ENCODE data around the gene SMC4. TPM values are rescaled to one million over a fixed set of nuclear protein-coding genes. Genes with fewer than 3 reads are reported as not detected.

Gene SMC4
- total and polyA plus RNA-seq, 2 of the 13 experiments (the other 11 are each of a cell fraction or from before 2014, with no cell fraction given) = 19.2 to 74.3 TPM

- TF ChIP-seq ZBTB26 (CRISPR knock-in tag; IDR thresholded peaks at IDR 0.05; ENCODE audit: borderline replicate concordance) (no peak), POGZ (CRISPR knock-in tag; IDR thresholded peaks at IDR 0.05) (peak; percentile 85), ZNF891 (CRISPR knock-in tag; IDR thresholded peaks at IDR 0.05) (no peak), GATAD1 (CRISPR knock-in tag; IDR thresholded peaks at IDR 0.05) (peak; percentile 87), TMF1 (CRISPR knock-in tag; IDR thresholded peaks at IDR 0.05; ENCODE audit: low read depth) (0 out of 2 replicates have a peak, but pooled peaks have one; percentile 48), ZNF776 (CRISPR knock-in tag; IDR thresholded peaks at IDR 0.05) (no peak), SUZ12 (IDR thresholded peaks at IDR 0.05; ENCODE audit: low read depth, low read length) (peak; percentile 41; the same call in 1 of the 2 replicates), CHD2 (IDR thresholded peaks at IDR 0.05; ENCODE audit: low read depth, low read length) (peak; percentile 95), REST (IDR thresholded peaks at IDR 0.05; ENCODE audit: borderline replicate concordance in 1 of 2, low read depth in 1 of 2, low read length in 2 of 2) (0 out of 4 replicates have a peak, but pooled peaks of 1 of the 2 experiments have one; percentile 21), ZNF576 (CRISPR knock-in tag; IDR thresholded peaks at IDR 0.05) (no peak), TEAD2 (CRISPR knock-in tag; IDR thresholded peaks at IDR 0.05) (no peak), ZBTB25 (CRISPR knock-in tag; IDR thresholded peaks at IDR 0.05) (0 out of 2 replicates have a peak, but pooled peaks have one; percentile 56), ZNF451 (CRISPR knock-in tag; IDR thresholded peaks at IDR 0.05) (no peak), PHF21A (CRISPR knock-in tag; IDR thresholded peaks at IDR 0.05) (0 out of 2 replicates have a peak, but pooled peaks have one; percentile 17), IRF9 (CRISPR knock-in tag; IDR thresholded peaks at IDR 0.05; ENCODE audit: borderline replicate concordance) (no peak), ZBED4 (CRISPR knock-in tag; IDR thresholded peaks at IDR 0.05; ENCODE audit: borderline replicate concordance) (peak; percentile 9; the same call in 1 of the 2 replicates)
Measured at GRCh38 chr3:160399125-160400029, at the start of gene SMC4, which contains the start of gene IFT80 (continued).
